Measurements from ENCODE around the gene KRT15.

The KRT15 gene

GRCh38 chr17:41563607-41564170 lies 45.0 kb upstream of the KRT15 start:
- no peak overlapping the region for H3K9ac ChIP-seq (ENCODE audit: low read depth, low read length, poor library complexity, severe bottlenecking)
- H2AFZ ChIP-seq (ENCODE audit: low read length), result no peak overlapping the region
- H3K4me3 ChIP-seq (ENCODE audit: low read length, poor library complexity, severe bottlenecking), result no peak overlapping the region
- H4K20me1 ChIP-seq (ENCODE audit: insufficient read depth, low read length, poor library complexity, severe bottlenecking), result no peaks in the 10 kb centered on the region
- H3F3A ChIP-seq (ENCODE audit: low read depth), result no peaks in the 10 kb centered on the region
- H3K9me2 ChIP-seq (replicated peaks; ENCODE audit: low read depth, low read length), result no peaks in the 10 kb centered on the region
- H3K9me3 ChIP-seq (ENCODE audit: insufficient read depth, low read depth, low read length), result no peaks in the 10 kb centered on the region
- H3K79me2 ChIP-seq (ENCODE audit: insufficient read depth, low read length), result no peaks in the 10 kb centered on the region
- H3K27me3 ChIP-seq (ENCODE audit: insufficient read depth, low read length, poor library complexity, severe bottlenecking), result peaks cover under 1% of the 10 kb centered on the region
- no peaks in the 10 kb centered on the region for H3K36me3 ChIP-seq (ENCODE audit: insufficient read depth, low read length)
- no peak overlapping the region for H3K4me2 ChIP-seq (ENCODE audit: low read depth, low read length, poor library complexity, severe bottlenecking)
- no peaks in the 10 kb centered on the region for H3K4me1 ChIP-seq (ENCODE audit: insufficient read depth, low read length, poor library complexity, severe bottlenecking)
- TF ChIP-seq CTCF (conservative IDR thresholded peaks at IDR 0.05; ENCODE audit: low read length) (no peak), EZH2phosphoT487 (IDR thresholded peaks at IDR 0.05; ENCODE audit: borderline replicate concordance) (no peak)

GRCh38 chr17:41561554-41561953 lies 42.9 kb upstream of the KRT15 start:
- Histone ChIP-seq H3K9ac (ENCODE audit: low read depth, low read length, poor library complexity, severe bottlenecking) (no peak overlapping the region), H3K27me3 (ENCODE audit: insufficient read depth, low read length, poor library complexity, severe bottlenecking) (peaks cover 6% of the 10 kb centered on the region), H2AFZ (ENCODE audit: low read length) (no peak overlapping the region), H3K4me2 (ENCODE audit: low read depth, low read length, poor library complexity, severe bottlenecking) (no peak overlapping the region), H3K9me3 (ENCODE audit: insufficient read depth, low read depth, low read length) (no peaks in the 10 kb centered on the region), H3F3A (ENCODE audit: low read depth) (no peaks in the 10 kb centered on the region), H3K9me2 (replicated peaks; ENCODE audit: low read depth, low read length) (no peaks in the 10 kb centered on the region), H3K79me2 (ENCODE audit: insufficient read depth, low read length) (no peaks in the 10 kb centered on the region), H3K4me3 (ENCODE audit: low read length, poor library complexity, severe bottlenecking) (no peak overlapping the region), H3K36me3 (ENCODE audit: insufficient read depth, low read length) (no peaks in the 10 kb centered on the region), H3K4me1 (ENCODE audit: insufficient read depth, low read length, poor library complexity, severe bottlenecking) (no peaks in the 10 kb centered on the region), H4K20me1 (ENCODE audit: insufficient read depth, low read length, poor library complexity, severe bottlenecking) (no peaks in the 10 kb centered on the region)
- TF ChIP-seq CTCF (conservative IDR thresholded peaks at IDR 0.05; ENCODE audit: low read length), result no peak
- TF ChIP-seq EZH2phosphoT487 (IDR thresholded peaks at IDR 0.05; ENCODE audit: borderline replicate concordance), result no peak

GRCh38 chr17:41559548-41559947 lies 40.9 kb upstream of the KRT15 start:
- Histone ChIP-seq H3K4me3 (ENCODE audit: low read length, poor library complexity, severe bottlenecking) (no peak overlapping the region), H3K9me2 (replicated peaks; ENCODE audit: low read depth, low read length) (no peaks in the 10 kb centered on the region), H3K9me3 (ENCODE audit: insufficient read depth, low read depth, low read length) (no peaks in the 10 kb centered on the region), H3K4me2 (ENCODE audit: low read depth, low read length, poor library complexity, severe bottlenecking) (no peak overlapping the region), H3K27me3 (ENCODE audit: insufficient read depth, low read length, poor library complexity, severe bottlenecking) (peaks cover 6% of the 10 kb centered on the region), H4K20me1 (ENCODE audit: insufficient read depth, low read length, poor library complexity, severe bottlenecking) (no peaks in the 10 kb centered on the region), H3K9ac (ENCODE audit: low read depth, low read length, poor library complexity, severe bottlenecking) (no peak overlapping the region), H3K36me3 (ENCODE audit: insufficient read depth, low read length) (no peaks in the 10 kb centered on the region), H2AFZ (ENCODE audit: low read length) (no peak overlapping the region), H3K79me2 (ENCODE audit: insufficient read depth, low read length) (no peaks in the 10 kb centered on the region), H3F3A (ENCODE audit: low read depth) (no peaks in the 10 kb centered on the region), H3K4me1 (ENCODE audit: insufficient read depth, low read length, poor library complexity, severe bottlenecking) (no peaks in the 10 kb centered on the region)
- TF ChIP-seq EZH2phosphoT487 (IDR thresholded peaks at IDR 0.05; ENCODE audit: borderline replicate concordance) (no peak), CTCF (conservative IDR thresholded peaks at IDR 0.05; ENCODE audit: low read length) (no peak)

All from Loucy (cell line).